Measurements from ENCODE around the gene MAP2K7.

Gene MAP2K7

DNA sequence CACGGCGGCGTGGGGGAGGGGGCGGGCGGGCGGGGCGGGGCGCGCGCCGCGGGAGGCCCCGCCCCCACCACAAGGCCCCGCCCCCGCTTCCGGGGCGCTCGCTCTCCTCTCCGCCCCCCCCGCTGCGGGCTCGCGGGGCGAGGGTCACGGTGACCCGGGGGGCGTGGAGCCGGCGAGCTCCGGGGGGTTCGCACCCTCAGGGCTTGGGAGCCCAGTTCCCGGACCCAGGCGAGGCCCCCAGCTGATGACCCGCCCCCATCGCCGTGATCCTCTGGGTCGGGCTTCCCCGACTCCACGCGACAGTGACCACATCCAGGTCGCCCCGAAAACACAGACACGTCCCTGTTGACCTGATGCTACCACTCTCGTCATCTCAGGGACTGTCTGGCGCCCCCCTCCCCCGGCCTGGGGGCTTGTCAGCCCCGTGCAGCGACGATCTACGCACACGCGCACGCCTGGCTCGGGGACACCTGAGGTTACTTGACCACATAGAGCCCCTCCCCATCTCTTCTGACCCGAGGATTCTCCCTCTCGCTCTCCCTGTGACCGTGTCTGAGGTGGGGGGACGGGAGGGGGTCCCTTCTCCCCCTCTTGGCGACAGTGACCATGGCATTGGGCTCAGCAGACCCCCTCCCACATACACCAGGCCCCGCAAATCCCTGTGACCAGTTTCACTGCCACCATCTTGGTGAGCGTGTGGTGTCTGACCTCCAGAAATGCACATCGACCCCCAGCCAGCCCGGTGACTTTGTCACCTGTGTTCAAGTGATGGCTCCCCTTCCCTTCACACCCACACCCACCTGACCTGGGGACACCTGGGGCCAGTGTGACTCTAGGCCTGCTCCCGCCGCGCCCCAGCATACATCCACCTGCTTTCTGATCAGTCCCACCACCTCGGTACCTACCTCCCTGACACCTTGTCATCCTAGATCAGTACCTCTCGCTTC lies 670 bp downstream of the MAP2K7 start (continued):
- TF ChIP-seq, protein P1, sequence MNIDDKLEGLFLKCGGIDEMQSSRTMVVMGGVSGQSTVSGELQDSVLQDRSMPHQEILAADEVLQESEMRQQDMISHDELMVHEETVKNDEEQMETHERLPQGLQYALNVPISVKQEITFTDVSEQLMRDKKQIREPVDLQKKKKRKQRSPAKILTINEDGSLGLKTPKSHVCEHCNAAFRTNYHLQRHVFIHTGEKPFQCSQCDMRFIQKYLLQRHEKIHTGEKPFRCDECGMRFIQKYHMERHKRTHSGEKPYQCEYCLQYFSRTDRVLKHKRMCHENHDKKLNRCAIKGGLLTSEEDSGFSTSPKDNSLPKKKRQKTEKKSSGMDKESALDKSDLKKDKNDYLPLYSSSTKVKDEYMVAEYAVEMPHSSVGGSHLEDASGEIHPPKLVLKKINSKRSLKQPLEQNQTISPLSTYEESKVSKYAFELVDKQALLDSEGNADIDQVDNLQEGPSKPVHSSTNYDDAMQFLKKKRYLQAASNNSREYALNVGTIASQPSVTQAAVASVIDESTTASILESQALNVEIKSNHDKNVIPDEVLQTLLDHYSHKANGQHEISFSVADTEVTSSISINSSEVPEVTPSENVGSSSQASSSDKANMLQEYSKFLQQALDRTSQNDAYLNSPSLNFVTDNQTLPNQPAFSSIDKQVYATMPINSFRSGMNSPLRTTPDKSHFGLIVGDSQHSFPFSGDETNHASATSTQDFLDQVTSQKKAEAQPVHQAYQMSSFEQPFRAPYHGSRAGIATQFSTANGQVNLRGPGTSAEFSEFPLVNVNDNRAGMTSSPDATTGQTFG (tag by site-specific recombination; IDR thresholded peaks at IDR 0.05; ENCODE audit: borderline replicate concordance): no peak
- TF ChIP-seq SP2 (tag by site-specific recombination; IDR thresholded peaks at IDR 0.05) (peak; percentile 9; the same call in 1 of the 2 replicates), ZNF629 (tag by site-specific recombination; IDR thresholded peaks at IDR 0.05) (peak; percentile 63; the same call in 1 of the 2 replicates), TCF7L2 (IDR thresholded peaks at IDR 0.05; ENCODE audit: borderline replicate concordance, low read depth, low read length) (no peak), ZNF501 (tag by site-specific recombination; IDR thresholded peaks at IDR 0.05) (no peak), REPIN1 (tag by site-specific recombination; IDR thresholded peaks at IDR 0.05; ENCODE audit: low read depth) (no peak), ZNF10 (tag by site-specific recombination; IDR thresholded peaks at IDR 0.05) (no peak), ZNF202 (tag by site-specific recombination; IDR thresholded peaks at IDR 0.05; ENCODE audit: borderline replicate concordance) (no peak), ZNF391 (tag by site-specific recombination; IDR thresholded peaks at IDR 0.05; ENCODE audit: borderline replicate concordance, low read depth) (no peak), ZNF433 (tag by site-specific recombination; IDR thresholded peaks at IDR 0.05; ENCODE audit: low read depth) (no peak), ZNF37A (tag by site-specific recombination; IDR thresholded peaks at IDR 0.05) (no peak), ZNF654 (tag by site-specific recombination; IDR thresholded peaks at IDR 0.05; ENCODE audit: low read depth) (no peak), MYNN (tag by site-specific recombination; IDR thresholded peaks at IDR 0.05; ENCODE audit: borderline replicate concordance) (no peak), GLIS2 (tag by site-specific recombination; IDR thresholded peaks at IDR 0.05) (peak; percentile 85; the same call in 1 of the 2 replicates), ZNF214 (tag by site-specific recombination; IDR thresholded peaks at IDR 0.05; ENCODE audit: borderline replicate concordance) (no peak), ZSCAN16 (tag by site-specific recombination; IDR thresholded peaks at IDR 0.05) (no peak), ZNF48 (tag by site-specific recombination; IDR thresholded peaks at IDR 0.05) (no peak), ZNF394 (tag by site-specific recombination; IDR thresholded peaks at IDR 0.05; ENCODE audit: borderline replicate concordance) (no peak), ZNF174 (tag by site-specific recombination; IDR thresholded peaks at IDR 0.05) (no peak), ZNF266 (tag by site-specific recombination; IDR thresholded peaks at IDR 0.05; ENCODE audit: low read depth) (no peak), ZNF777 (tag by site-specific recombination; IDR thresholded peaks at IDR 0.05; ENCODE audit: borderline replicate concordance) (no peak), ZNF529 (tag by site-specific recombination; IDR thresholded peaks at IDR 0.05; ENCODE audit: insufficient replicate concordance) (no peak), ZNF24 (tag by site-specific recombination; IDR thresholded peaks at IDR 0.05) (no peak)
- TF ChIP-seq, protein P2, sequence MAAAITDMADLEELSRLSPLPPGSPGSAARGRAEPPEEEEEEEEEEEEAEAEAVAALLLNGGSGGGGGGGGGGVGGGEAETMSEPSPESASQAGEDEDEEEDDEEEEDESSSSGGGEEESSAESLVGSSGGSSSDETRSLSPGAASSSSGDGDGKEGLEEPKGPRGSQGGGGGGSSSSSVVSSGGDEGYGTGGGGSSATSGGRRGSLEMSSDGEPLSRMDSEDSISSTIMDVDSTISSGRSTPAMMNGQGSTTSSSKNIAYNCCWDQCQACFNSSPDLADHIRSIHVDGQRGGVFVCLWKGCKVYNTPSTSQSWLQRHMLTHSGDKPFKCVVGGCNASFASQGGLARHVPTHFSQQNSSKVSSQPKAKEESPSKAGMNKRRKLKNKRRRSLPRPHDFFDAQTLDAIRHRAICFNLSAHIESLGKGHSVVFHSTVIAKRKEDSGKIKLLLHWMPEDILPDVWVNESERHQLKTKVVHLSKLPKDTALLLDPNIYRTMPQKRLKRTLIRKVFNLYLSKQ (tag by site-specific recombination; IDR thresholded peaks at IDR 0.05; ENCODE audit: borderline replicate concordance): no peak
- TF ChIP-seq, protein P3, sequence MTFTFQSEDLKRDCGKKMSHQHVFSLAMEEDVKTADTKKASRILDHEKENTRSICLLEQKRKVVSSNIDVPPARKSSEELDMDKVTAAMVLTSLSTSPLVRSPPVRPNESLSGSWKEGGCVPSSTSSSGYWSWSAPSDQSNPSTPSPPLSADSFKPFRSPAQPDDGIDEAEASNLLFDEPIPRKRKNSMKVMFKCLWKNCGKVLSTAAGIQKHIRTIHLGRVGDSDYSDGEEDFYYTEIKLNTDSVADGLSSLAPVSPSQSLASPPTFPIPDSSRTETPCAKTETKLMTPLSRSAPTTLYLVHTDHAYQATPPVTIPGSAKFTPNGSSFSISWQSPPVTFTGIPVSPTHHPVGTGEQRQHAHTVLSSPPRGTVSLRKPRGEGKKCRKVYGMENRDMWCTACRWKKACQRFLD (tag by site-specific recombination; IDR thresholded peaks at IDR 0.05): no peak
- TF ChIP-seq, protein P4, sequence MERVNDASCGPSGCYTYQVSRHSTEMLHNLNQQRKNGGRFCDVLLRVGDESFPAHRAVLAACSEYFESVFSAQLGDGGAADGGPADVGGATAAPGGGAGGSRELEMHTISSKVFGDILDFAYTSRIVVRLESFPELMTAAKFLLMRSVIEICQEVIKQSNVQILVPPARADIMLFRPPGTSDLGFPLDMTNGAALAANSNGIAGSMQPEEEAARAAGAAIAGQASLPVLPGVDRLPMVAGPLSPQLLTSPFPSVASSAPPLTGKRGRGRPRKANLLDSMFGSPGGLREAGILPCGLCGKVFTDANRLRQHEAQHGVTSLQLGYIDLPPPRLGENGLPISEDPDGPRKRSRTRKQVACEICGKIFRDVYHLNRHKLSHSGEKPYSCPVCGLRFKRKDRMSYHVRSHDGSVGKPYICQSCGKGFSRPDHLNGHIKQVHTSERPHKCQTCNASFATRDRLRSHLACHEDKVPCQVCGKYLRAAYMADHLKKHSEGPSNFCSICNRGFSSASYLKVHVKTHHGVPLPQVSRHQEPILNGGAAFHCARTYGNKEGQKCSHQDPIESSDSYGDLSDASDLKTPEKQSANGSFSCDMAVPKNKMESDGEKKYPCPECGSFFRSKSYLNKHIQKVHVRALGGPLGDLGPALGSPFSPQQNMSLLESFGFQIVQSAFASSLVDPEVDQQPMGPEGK (tag by site-specific recombination; IDR thresholded peaks at IDR 0.05): peak; percentile 84
- TF ChIP-seq, protein P5, sequence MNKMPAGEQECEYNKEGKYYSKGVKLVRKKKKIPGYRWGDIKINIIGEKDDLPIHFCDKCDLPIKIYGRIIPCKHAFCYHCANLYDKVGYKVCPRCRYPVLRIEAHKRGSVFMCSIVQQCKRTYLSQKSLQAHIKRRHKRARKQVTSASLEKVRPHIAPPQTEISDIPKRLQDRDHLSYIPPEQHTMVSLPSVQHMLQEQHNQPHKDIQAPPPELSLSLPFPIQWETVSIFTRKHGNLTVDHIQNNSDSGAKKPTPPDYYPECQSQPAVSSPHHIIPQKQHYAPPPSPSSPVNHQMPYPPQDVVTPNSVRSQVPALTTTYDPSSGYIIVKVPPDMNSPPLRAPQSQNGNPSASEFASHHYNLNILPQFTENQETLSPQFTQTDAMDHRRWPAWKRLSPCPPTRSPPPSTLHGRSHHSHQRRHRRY (tag by site-specific recombination; IDR thresholded peaks at IDR 0.05): no peak
- TF ChIP-seq, protein P6, sequence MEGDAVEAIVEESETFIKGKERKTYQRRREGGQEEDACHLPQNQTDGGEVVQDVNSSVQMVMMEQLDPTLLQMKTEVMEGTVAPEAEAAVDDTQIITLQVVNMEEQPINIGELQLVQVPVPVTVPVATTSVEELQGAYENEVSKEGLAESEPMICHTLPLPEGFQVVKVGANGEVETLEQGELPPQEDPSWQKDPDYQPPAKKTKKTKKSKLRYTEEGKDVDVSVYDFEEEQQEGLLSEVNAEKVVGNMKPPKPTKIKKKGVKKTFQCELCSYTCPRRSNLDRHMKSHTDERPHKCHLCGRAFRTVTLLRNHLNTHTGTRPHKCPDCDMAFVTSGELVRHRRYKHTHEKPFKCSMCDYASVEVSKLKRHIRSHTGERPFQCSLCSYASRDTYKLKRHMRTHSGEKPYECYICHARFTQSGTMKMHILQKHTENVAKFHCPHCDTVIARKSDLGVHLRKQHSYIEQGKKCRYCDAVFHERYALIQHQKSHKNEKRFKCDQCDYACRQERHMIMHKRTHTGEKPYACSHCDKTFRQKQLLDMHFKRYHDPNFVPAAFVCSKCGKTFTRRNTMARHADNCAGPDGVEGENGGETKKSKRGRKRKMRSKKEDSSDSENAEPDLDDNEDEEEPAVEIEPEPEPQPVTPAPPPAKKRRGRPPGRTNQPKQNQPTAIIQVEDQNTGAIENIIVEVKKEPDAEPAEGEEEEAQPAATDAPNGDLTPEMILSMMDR (tag by site-specific recombination; IDR thresholded peaks at IDR 0.05): peak; percentile 19; the same call in 1 of the 2 replicates

All from HEK293 (cell line).